ENCODE data around the gene PPM1A. TPM values are rescaled to one million over a fixed set of nuclear protein-coding genes. Genes with fewer than 3 reads are reported as not detected.

Gene PPM1A
- total RNA-seq, 1 experiment from 2014 or later: 41.7 TPM

DNA sequence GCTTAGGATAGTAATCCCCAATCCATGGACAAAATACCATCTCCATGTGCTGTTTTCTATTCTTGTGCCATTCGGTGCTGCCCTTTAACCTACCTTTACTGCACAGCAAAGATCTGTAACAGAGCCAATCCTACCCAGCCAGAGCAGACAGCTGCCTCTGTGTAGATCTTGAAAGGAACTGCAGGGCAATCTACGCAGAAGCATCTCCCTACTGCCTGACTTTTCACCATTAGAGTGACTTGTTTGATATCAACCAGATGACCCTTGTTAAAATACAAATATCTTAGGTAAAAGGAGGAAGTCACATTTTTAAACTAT is 33.9 kb upstream of the PPM1A start:
- no peak overlapping the region for H3K23ac ChIP-seq (ENCODE audit: insufficient read length, low read depth, low read length)
- H3T11ph ChIP-seq (ENCODE audit: low read length): no peak overlapping the region
- H2BK20ac ChIP-seq (ENCODE audit: low read depth, low read length, poor library complexity, severe bottlenecking): no peak overlapping the region
- no peak overlapping the region for H2BK12ac ChIP-seq (ENCODE audit: insufficient read length, low read depth, low read length)
- no peak overlapping the region for H2BK15ac ChIP-seq (ENCODE audit: low read depth, low read length)
- H3K14ac ChIP-seq (ENCODE audit: insufficient read depth, low read length): no peak overlapping the region
- Mint-ChIP-seq H3K9me3 (no peaks in the 10 kb centered on the region), H3K4me1 (peaks cover 14 to 18% of the 10 kb centered on the region in 2 experiments), H3K27ac (no peak overlapping the region), H3K4me3 (no peak overlapping the region), H3K36me3 (ENCODE audit: insufficient read depth in 1 of 3, low read depth in 3 of 3) (no peaks in the 10 kb centered on the region), H3K27me3 (ENCODE audit: low read depth) (no peaks in the 10 kb centered on the region; the same call in 1 of the 2 replicates)
- DNase-seq: no peak
- no peak overlapping the region for H3K4me2 ChIP-seq (ENCODE audit: insufficient read depth, insufficient read length, low read length)
- WGBS (ENCODE audit: extremely low coverage, insufficient read length, low lambda C conversion rate): no CpG with 5 or more reads among the region's 2 CpGs
- H3K4me1 ChIP-seq (ENCODE audit: insufficient read depth, low read length): peaks cover 9% of the 10 kb centered on the region; the same call in 1 of the 2 replicates
- H4K8ac ChIP-seq (replicated peaks; ENCODE audit: insufficient read length, low read depth, low read length): no peak overlapping the region
- no peaks in the 10 kb centered on the region for H3K9me3 ChIP-seq (ENCODE audit: control insufficient read depth, low read depth, low read length)
- no peak overlapping the region for H3K56ac ChIP-seq (ENCODE audit: insufficient read length, low read depth, low read length)
- H3K27ac ChIP-seq (ENCODE audit: insufficient read length, low read depth, low read length): no peak overlapping the region
- no peaks in the 10 kb centered on the region for H3K79me1 ChIP-seq (ENCODE audit: insufficient read depth, low read depth, low read length, poor library complexity, severe bottlenecking)
- no peak overlapping the region for H4K5ac ChIP-seq (ENCODE audit: insufficient read length, low read depth, low read length)
- no peak overlapping the region for H3K4ac ChIP-seq (ENCODE audit: low read depth, low read length)
- no peak overlapping the region for H2BK5ac ChIP-seq (ENCODE audit: insufficient read length, low read length)
- no peak overlapping the region for H3K18ac ChIP-seq (ENCODE audit: insufficient read length, low read depth, low read length)
- H4K91ac ChIP-seq (ENCODE audit: insufficient read length, low read depth, low read length): no peak overlapping the region
- H2AFZ ChIP-seq (ENCODE audit: low read length): no peak overlapping the region
- no peak overlapping the region for H2AK5ac ChIP-seq (ENCODE audit: insufficient read length, low read length)
- H2BK120ac ChIP-seq (ENCODE audit: low read depth, low read length, poor library complexity, severe bottlenecking): no peak overlapping the region
- no peak overlapping the region for H3K9ac ChIP-seq (ENCODE audit: extremely low read depth, insufficient read length, low read length)
- no peaks in the 10 kb centered on the region for H3K23me2 ChIP-seq (ENCODE audit: insufficient read length, low read depth, low read length, poor library complexity, severe bottlenecking)
- TF ChIP-seq, protein P1, sequence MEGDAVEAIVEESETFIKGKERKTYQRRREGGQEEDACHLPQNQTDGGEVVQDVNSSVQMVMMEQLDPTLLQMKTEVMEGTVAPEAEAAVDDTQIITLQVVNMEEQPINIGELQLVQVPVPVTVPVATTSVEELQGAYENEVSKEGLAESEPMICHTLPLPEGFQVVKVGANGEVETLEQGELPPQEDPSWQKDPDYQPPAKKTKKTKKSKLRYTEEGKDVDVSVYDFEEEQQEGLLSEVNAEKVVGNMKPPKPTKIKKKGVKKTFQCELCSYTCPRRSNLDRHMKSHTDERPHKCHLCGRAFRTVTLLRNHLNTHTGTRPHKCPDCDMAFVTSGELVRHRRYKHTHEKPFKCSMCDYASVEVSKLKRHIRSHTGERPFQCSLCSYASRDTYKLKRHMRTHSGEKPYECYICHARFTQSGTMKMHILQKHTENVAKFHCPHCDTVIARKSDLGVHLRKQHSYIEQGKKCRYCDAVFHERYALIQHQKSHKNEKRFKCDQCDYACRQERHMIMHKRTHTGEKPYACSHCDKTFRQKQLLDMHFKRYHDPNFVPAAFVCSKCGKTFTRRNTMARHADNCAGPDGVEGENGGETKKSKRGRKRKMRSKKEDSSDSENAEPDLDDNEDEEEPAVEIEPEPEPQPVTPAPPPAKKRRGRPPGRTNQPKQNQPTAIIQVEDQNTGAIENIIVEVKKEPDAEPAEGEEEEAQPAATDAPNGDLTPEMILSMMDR (conservative IDR thresholded peaks at IDR 0.05): no peak
- no peaks in the 10 kb centered on the region for H4K20me1 ChIP-seq (ENCODE audit: control insufficient read depth, insufficient read depth, insufficient read length)
- H3K27me3 ChIP-seq (ENCODE audit: insufficient read depth, low read length): no peaks in the 10 kb centered on the region
- no peaks in the 10 kb centered on the region for H3K79me2 ChIP-seq (ENCODE audit: insufficient read depth, low read length)

Measured in H9 (cell line).